AG10803 (cell line): Measurements from ENCODE around the gene PIK3R6.

Experiments
- DNase-seq: peaks from one replicate; pipeline ENCODE4 v3.0.0; 2010; ENCODE audit warnings: low read depth
- H3K4me3 ChIP-seq: 2 replicates; pipeline ENCODE4 v1.5.1; 2011; ENCODE audit warnings: mild to moderate bottlenecking, low read length, control low read depth
- CTCF ChIP-seq: conservative IDR thresholded peaks from 2 replicates; pipeline ENCODE4 v1.5.1; 2011; ENCODE audit warnings: mild to moderate bottlenecking, low read length, control low read depth, inconsistent platforms

Gene PIK3R6

GRCh38 chr17:8868092-8868491 lies 618 bp upstream of the PIK3R6 start:
- no peak overlapping the region for H3K4me3 ChIP-seq
- no peak for TF ChIP-seq CTCF
- no peak for DNase-seq

GRCh38 chr17:8865811-8866210 lies 1.7 kb downstream of the PIK3R6 start:
- no peak for DNase-seq
- no peak overlapping the region for H3K4me3 ChIP-seq
- TF ChIP-seq CTCF, result no peak

- DNase-seq, result no peak
- H3K4me3 ChIP-seq, result no peak overlapping the region
- TF ChIP-seq CTCF, result no peak
Observed at GRCh38 chr17:8865385-8865784, 2.1 kb downstream of the PIK3R6 start.

GRCh38 chr17:8862213-8863056 lies 5.0 kb downstream of the PIK3R6 start:
- TF ChIP-seq CTCF, result no peak
- DNase-seq, result no peak
- no peak overlapping the region for H3K4me3 ChIP-seq

- H3K4me3 ChIP-seq, result no peak overlapping the region
- DNase-seq, result no peak
- no peak for TF ChIP-seq CTCF
Observed at GRCh38 chr17:8861495-8862181, 5.8 kb downstream of the PIK3R6 start.

GRCh38 chr17:8859804-8860430 lies 7.6 kb downstream of the PIK3R6 start:
- no peak for TF ChIP-seq CTCF
- no peak for DNase-seq
- H3K4me3 ChIP-seq, result no peak overlapping the region
